HT-29 (cell line): ENCODE results near the gene MMP1. TPM values are rescaled to one million over a fixed set of nuclear protein-coding genes. Genes with fewer than 3 reads are reported as not detected.

Experiments
- DNase-seq: peaks from one replicate; pipeline ENCODE4 v3.0.0-alpha.2; 2015; ENCODE audit warnings: low spot score
- total RNA-seq: library from RNA; depleted of rRNA; stranded (reverse); fragments of >200 nt; shearing (Covaris generic); gene quantifications from 2 replicates; pipeline ENCODE4 v1.2.3, GENCODE V29; 2014; rRNA removed

MMP1 gene
- not detected in 2 replicates for total RNA-seq

DNA sequence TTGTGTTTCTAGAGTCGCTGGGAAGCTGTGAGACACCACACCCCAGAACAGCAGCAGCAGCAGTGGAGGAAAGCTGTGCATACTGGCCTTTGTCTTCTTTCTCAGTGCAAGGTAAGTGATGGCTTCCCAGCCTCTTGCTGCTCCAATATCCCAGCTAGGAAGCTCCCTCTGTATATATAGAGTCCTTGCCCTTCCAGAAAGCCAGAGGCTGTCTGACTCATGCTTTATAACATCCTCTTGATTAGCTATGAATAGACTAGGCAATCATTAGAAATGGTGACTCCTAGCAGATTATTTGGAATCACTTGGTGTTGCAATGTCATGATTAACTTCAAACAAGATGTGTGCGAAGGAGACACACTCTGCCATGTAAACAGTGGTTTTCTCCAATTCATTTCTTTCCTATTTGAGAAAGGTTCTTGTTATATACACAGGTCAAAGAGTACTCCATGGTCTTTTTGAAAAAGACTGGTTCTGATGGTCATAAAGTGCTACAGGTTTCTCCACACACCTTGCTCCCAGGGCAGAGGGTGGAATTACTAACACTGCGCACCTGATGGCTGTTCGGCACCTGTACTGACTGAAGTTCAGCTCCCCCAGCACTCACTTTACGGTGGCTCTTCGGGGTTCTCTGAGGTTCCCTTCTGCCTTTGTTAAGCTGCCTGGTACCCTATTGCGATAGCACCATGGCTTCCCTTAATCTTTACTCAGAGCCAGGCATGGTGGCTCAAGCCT, at the start of gene MMP1:
Gene MMP1, minus strand, starts transcription at position 149 of the 735 bp plus-strand sequence. Its CDS starts 68 bp downstream, at position 81.
- no peak for DNase-seq

- DNase-seq = peak; percentile 13
Measured at GRCh38 chr11:102846292-102846691, 48.3 kb upstream of the MMP1 start.

GRCh38 chr11:102843489-102843888, 45.5 kb upstream of the MMP1 start, which contains the start of gene MMP3:
Gene MMP3 (minus strand): TSS chr11:102843609. CDS start chr11:102843546, 63 bp downstream.
- no peak for DNase-seq

GRCh38 chr11:102842930-102843329, 45.0 kb upstream of the MMP1 start:
- no peak for DNase-seq

DNA sequence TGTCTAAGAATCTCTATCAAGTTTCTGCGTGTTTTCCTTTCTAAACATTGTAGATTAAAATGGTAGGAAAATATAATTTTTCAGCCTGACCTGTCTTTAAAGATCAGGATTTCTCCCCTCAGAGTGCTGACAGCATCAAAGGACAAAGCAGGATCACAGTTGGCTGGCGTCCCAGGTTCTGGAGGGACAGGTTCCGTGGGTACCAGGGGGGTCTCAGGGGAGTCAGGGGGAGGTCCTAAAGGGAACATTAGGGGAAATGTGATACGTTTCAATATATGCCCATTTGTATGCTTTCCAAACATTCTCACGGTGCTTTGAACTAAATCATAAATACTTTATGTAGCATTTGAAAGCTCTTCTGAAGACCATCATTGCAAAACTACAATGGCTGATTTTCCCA, 42.1 kb upstream of the MMP1 start:
- DNase-seq = no peak

DNA sequence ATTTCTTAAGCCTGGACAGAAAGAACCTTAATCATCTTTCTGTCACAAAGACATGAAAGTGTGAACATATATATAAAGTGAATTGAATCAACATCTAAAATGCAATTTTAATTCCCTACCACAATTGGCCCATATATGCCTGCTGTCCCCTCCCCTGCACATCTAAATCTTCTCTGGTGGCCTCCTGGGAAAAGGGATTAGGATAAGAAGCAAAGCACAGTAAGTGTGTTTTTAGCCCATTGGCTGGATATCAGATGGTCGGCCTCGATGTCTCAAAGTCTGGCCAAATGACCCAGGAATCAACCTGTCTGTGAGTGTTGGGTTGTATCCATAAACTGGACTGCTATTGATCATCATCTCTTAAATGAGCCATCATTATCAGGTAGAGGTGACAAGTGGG, 39.7 kb upstream of the MMP1 start:
- no peak for DNase-seq

DNA sequence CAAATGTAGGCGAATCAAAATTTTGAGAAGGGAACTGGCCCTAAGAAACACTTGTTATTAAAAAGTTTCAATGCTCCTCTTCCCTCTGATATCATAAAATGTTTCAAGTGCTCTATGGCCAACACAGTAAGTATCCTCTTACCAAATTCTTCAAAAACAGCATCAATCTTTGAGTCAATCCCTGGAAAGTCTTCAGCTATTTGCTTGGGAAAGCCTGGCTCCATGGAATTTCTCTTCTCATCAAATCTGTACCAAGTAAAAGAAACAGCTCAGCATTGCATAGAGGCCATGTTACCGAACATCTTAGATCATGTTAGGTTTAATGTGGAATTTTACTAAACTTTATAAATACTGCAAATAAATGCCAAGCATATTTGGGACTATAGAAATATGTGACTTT, 39.2 kb upstream of the MMP1 start:
- no peak for DNase-seq

- DNase-seq = no peak
Measured at GRCh38 chr11:102836290-102836875, 38.4 kb upstream of the MMP1 start.

- no peak for DNase-seq
Measured at GRCh38 chr11:102833731-102834130, 35.8 kb upstream of the MMP1 start.

- DNase-seq = no peak
Measured at GRCh38 chr11:102832612-102833011, 34.7 kb upstream of the MMP1 start.

- DNase-seq = no peak
Measured at GRCh38 chr11:102831489-102832440, 33.8 kb upstream of the MMP1 start.

- no peak for DNase-seq
Measured at GRCh38 chr11:102831128-102831488, 33.1 kb upstream of the MMP1 start.

DNA sequence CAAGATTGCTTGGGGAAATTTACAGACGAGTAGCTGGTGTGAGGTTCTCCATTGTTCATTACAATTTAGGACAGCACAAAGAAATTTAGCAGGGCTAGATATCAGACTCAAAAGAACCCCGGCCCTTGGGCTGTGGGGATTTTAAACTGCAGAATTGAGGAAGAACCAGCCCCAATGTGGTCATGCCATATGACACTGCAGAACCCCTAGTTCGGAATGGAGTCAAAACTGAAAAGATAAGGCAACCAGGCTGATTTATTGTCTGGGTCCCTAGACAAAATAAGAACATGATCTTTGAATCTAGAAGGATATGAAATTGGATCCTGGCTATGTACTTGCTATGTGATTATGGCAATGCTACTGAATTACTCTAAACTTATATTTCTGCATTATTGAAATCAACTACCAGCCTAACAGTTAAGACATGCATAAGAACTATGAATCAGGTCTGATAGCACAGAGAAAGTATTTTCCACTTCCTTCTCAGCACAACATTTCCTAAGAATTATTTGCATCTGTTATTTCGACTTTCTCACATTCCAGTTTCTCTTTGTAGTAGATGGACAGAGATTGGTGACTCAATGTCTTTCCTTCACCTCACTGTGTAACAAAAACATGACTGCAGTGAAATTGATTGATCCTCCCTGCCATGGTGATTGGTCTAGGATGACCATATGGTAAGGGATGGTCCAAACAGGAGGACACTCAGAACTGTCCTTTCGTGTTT, 32.2 kb upstream of the MMP1 start:
- DNase-seq = no peak

- DNase-seq = no peak
Measured at GRCh38 chr11:102829316-102830000, 31.5 kb upstream of the MMP1 start.

DNA sequence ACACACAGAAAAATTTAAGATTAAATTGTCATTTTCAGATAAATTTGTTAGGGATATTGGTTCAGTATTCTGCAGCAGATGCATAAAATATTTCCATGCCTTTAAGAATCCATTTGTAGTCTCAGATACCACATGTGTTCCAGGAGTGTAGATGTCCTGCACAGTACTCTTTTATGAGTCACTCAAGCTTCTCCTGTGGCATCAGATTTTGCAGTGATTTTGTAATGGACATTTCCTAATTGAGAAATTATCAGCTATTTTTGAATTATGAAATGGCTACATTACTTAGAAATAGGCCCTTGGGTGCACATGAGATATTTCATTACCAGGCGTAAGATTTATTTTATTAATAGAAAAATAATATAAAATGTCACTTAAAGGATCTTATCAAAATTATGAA, 26.6 kb upstream of the MMP1 start:
- DNase-seq = no peak

- DNase-seq = no peak
Measured at GRCh38 chr11:102819491-102819890, 21.5 kb upstream of the MMP1 start.

DNA sequence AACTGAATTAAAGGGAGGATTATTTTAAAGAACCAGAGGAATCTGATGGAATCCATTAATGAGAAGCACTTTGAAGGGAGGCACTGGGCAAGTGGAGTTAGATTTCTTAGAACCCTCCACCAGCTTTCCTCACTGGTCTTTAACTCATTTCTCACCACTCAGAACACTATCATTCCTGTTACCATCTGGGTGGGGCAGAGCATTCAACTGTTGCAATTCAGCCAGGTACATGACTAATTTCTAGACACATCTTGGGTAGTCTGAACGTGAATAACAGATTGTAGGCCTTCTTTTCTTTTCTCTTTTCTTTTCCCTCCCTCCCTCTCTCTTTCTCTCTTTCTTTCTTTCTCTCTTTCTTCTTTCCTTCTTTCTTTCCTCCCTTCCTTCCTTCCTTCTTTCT, 15.5 kb upstream of the MMP1 start:
- DNase-seq = no peak

GRCh38 chr11:102812188-102812587, 14.2 kb upstream of the MMP1 start:
- DNase-seq = no peak

DNA sequence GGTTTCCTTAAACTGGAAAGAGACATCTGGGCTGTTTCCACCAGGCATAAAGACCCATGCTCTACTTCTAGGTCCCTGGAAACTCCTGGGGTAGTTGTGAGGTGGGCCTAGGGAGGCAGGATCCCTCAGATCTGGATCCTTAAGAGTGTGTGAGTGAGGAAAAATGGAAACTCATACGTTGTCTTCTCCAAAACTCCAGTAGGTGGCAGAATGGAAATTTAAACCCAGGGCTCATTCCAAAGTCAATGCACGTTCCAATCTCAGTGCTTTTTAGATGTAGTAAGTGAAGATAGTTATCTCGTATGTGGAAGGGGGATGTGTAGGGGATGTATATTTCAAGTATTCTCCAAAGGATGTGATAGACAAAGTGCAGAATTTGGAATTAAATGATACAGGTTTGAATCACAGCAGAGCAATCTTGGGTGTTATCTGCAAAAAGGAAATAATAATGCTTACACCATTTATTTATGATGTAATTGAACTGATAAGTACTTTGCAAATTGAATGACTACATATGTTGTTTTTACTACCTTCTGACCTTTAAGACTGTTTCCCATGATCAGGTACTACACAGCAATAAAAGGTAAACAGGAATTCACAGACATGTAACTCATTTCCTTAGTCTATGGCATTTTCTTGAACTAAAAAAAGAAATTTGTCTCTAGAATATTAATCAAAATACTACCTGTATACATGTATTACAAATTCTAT, 13.1 kb upstream of the MMP1 start:
- peak; percentile 62 for DNase-seq

DNA sequence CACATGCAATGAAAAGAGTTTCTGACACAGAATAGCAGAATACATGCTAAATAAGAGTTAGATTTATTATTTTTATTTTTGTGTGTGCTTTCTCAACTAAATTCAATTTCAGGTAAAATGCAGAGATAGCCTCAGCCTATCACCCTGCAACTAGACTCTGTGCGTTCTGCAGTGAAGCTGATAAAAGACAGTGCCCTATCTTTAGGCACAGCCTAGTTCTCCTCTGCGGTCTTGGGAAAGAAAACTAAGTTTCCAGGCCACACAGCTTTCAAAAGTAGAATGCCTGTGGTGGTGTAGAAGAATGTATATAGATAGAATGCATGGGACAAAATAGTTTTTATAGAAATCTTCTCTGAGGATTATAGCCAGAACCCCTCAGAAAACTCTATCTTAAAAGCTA, 12.0 kb upstream of the MMP1 start:
- DNase-seq = no peak
